Measurements from ENCODE around the gene CWC27.

The CWC27 gene

DNA sequence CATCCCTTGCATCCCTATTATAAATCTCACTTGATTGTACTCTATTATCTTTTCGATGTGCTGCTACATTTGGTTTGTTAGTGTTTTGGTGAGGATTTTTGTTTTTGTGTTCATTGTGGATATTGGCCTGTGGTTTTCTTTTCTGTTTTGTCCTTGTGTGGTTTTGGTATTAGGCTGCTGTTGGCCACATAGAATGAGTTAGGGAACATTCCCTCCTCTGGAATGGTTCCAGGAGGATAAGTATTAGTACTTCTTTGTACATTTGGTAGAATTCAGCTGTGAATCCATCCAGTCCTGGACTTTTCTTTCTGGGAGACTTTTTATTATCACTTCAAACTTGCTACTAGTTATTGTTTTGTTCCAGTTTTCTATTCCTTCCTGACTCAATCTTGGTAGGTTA lies 287.2 kb downstream of the CWC27 start:
- TF ChIP-seq CTCF (IDR thresholded peaks at IDR 0.05; ENCODE audit: low read depth, low read length, missing control alignments), result no peak
- in situ Hi-C loops (cut with HindIII; ENCODE audit: low sequenced_read_pairs), result no loop called here
- DNase-seq (ENCODE audit: low read depth), result peak; percentile 57
- H3K4me3 ChIP-seq (ENCODE audit: low read depth, low read length), result no peak overlapping the region

DNA sequence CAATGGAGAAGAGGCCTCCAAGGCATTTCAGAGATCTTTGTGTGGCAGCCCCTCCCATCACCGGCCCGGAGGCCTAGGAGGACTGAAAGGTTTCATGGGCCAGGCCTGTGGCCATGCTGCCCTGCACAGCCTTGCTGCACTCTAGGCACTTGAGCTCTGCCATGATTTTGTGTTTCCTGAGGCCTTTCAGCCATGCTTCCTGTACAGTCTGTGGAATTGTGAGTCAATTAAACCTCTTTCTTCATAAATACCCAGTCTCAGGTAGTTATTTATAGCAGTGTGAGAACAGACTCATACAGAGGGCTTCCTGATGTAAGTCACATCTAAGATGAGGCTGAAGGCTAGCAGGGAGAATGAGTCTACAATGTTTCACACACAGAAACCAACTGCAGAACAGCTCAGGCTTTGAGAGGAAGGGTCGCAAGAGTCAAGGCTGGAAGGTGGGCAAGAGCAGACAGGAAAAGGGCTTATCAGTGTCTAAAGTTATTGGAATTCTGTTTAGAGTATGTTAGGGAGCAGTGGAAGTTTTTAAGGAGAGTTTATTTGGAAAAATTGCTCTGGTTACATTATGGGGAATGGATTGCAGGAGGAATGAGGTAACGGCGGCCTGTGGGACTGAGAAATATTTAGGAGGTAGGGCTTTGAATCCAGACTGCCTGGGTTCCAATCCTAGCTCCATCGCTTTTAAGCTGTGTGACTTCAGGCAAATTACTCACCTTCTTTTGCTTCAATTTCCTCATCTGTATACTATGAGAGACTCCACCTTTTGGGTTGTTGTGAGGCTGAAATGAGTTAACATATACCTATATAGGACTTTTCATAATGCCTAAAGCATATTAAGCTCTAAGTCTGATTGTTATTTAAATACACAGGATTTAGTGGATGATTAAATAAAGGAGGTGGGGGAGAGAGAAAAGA lies 291.2 kb downstream of the CWC27 start:
- no peak for TF ChIP-seq CTCF (IDR thresholded peaks at IDR 0.05; ENCODE audit: low read depth, low read length, missing control alignments)
- DNase-seq (ENCODE audit: low read depth), result no peak
- in situ Hi-C loops (cut with HindIII; ENCODE audit: low sequenced_read_pairs), result no loop called here
- H3K4me3 ChIP-seq (ENCODE audit: low read depth, low read length), result no peak overlapping the region

DNA sequence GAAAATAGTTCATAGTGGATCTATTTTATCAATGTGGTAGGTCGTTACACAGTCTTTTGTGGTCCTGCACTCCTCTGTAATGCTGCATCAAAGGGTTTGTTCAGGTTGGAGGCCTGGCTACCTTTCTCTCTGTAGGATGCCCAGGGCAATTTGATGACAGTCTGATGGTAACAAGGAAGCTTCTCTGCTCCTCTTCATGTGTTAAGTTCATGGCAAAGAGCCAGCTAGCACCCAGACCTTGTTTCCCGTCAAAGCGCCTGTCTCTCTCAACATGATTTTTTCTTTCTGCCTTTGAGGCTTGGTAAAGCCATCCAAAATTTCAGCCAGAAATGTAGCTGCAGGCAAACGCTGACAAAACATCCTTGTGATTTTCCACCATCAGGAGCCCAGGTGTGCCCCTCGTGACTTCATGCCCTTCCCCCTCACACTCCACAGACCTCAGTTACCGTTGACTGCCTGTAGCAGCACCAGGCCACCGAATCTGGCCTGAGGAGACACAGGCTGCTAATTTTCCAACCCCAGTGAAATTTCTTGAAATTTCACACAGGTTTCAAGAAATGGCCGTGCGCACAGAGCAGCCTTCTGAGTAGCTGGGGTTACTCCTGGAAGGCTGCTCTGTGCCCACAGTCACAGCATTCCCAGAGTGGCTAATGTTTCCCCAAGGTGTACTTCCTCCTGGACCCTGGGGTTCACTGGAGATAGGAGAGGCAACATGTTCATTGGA lies 292.7 kb downstream of the CWC27 start:
- in situ Hi-C loops (cut with HindIII; ENCODE audit: low sequenced_read_pairs), result no loop called here
- H3K4me3 ChIP-seq (ENCODE audit: low read depth, low read length), result no peak overlapping the region
- no peak for DNase-seq (ENCODE audit: low read depth)
- no peak for TF ChIP-seq CTCF (IDR thresholded peaks at IDR 0.05; ENCODE audit: low read depth, low read length, missing control alignments)

GRCh38 chr5:65061974-65062353 lies 293.2 kb downstream of the CWC27 start:
- H3K4me3 ChIP-seq (ENCODE audit: low read depth, low read length), result no peak overlapping the region
- TF ChIP-seq CTCF (IDR thresholded peaks at IDR 0.05; ENCODE audit: low read depth, low read length, missing control alignments), result no peak
- in situ Hi-C loops (cut with HindIII; ENCODE audit: low sequenced_read_pairs), result no loop called here
- no peak for DNase-seq (ENCODE audit: low read depth)

- DNase-seq (ENCODE audit: low read depth), result peak; percentile 23
- no peak for TF ChIP-seq CTCF (IDR thresholded peaks at IDR 0.05; ENCODE audit: low read depth, low read length, missing control alignments)
- in situ Hi-C loops (cut with HindIII; ENCODE audit: low sequenced_read_pairs), result no loop called here
- no peak overlapping the region for H3K4me3 ChIP-seq (ENCODE audit: low read depth, low read length)
Observed at GRCh38 chr5:65062469-65063083, 293.8 kb downstream of the CWC27 start.

- in situ Hi-C loops (cut with HindIII; ENCODE audit: low sequenced_read_pairs), result no loop called here
- no peak overlapping the region for H3K4me3 ChIP-seq (ENCODE audit: low read depth, low read length)
- no peak for DNase-seq (ENCODE audit: low read depth)
- no peak for TF ChIP-seq CTCF (IDR thresholded peaks at IDR 0.05; ENCODE audit: low read depth, low read length, missing control alignments)
Observed at GRCh38 chr5:65065001-65065511, 296.3 kb downstream of the CWC27 start.

Data from astrocyte of the cerebellum (primary cell).